ENCODE results near the gene PRM3.

- no peak for TF ChIP-seq RNF2 (IDR thresholded peaks at IDR 0.05; ENCODE audit: borderline replicate concordance, low read depth, low read length, missing control alignments, poor library complexity, severe bottlenecking)
- TF ChIP-seq EGR1 (IDR thresholded peaks at IDR 0.05; ENCODE audit: borderline replicate concordance, low read depth, low read length): no peak; the same call in 1 of the 2 replicates
- TF ChIP-seq CTCF (IDR thresholded peaks at IDR 0.05; ENCODE audit: control extremely low read depth in 1 of 3, insufficient read depth in 1 of 3, low read depth in 1 of 3, low read length in 3 of 3): peak; percentile 29 to 55 (median 41)
- no peak for TF ChIP-seq POLR2AphosphoS5 (IDR thresholded peaks at IDR 0.05; ENCODE audit: low read depth, low read length)
- peak; percentile 23 to 55; a peak in 3 of 4 replicates for TF ChIP-seq RAD21 (IDR thresholded peaks at IDR 0.05 in 1 of 2, conservative IDR thresholded peaks at IDR 0.05 in 1 of 2; ENCODE audit: low read depth in 2 of 2, low read length in 2 of 2)
- no peak; a peak in 1 of 3 replicates for TF ChIP-seq POLR2A (IDR thresholded peaks at IDR 0.05; ENCODE audit: control extremely low read depth in 1 of 2, low read depth in 2 of 2, low read length in 2 of 2)
- TF ChIP-seq CHD2 (IDR thresholded peaks at IDR 0.05; ENCODE audit: low read length): peak; percentile 71
Measured at GRCh38 chr16:11315510-11315909, 42.1 kb upstream of the PRM3 start.
